Measurements from ENCODE around the gene FGF16. TPM values are rescaled to one million over a fixed set of nuclear protein-coding genes. Genes with fewer than 3 reads are reported as not detected.
"Not testable (repeated sequence)": the region's sequence is repeated elsewhere in the genome, so short reads cannot be mapped to it uniquely, and the experiment has no call there.

The FGF16 gene
- total RNA-seq, 1 donor from 2014 or later, result not detected

GRCh38 chrX:77450996-77451395, 3.8 kb downstream of the FGF16 start:
- intact Hi-C loops (cut with micrococcal nuclease), result no loop called here
- no peak for TF ChIP-seq CTCF (IDR thresholded peaks at IDR 0.05)

GRCh38 chrX:77453190-77453589, 6.0 kb downstream of the FGF16 start:
- ChIA-PET POLR2A (no interaction called here), CTCF (no interaction called here)
- no peak for TF ChIP-seq CTCF (IDR thresholded peaks at IDR 0.05)
- intact Hi-C loops (cut with micrococcal nuclease), result no loop called here
- peaks cover 4% of the 10 kb centered on the region for H3K27me3 Mint-ChIP-seq
- no peak overlapping the region for H3K27ac Mint-ChIP-seq
- H3K4me3 Mint-ChIP-seq, result no peak overlapping the region
- no peak for DNase-seq
- no peaks in the 10 kb centered on the region for H3K9me3 Mint-ChIP-seq
- H3K4me1 Mint-ChIP-seq, result peaks cover 3% of the 10 kb centered on the region
- no peak for ATAC-seq (ENCODE audit: low read depth)
- no peaks in the 10 kb centered on the region for H3K36me3 Mint-ChIP-seq (ENCODE audit: low read depth)

More at GRCh38 chrX:77450996-77451395, 3.8 kb downstream of the FGF16 start:
- CTCF ChIA-PET, result no interaction called here
- DNase-seq (no peak), ATAC-seq (ENCODE audit: low read depth) (no peak)
- Mint-ChIP-seq H3K9me3 (no peaks in the 10 kb centered on the region), H3K4me3 (no peak overlapping the region), H3K4me1 (peaks cover 15% of the 10 kb centered on the region), H3K36me3 (ENCODE audit: low read depth) (no peaks in the 10 kb centered on the region), H3K27me3 (peaks cover 6% of the 10 kb centered on the region), H3K27ac (no peak overlapping the region)
- POLR2A ChIA-PET, result no interaction called here

GRCh38 chrX:77455437-77455836, 8.2 kb downstream of the FGF16 start:
- ChIA-PET POLR2A (no interaction called here), CTCF (no interaction called here)
- ATAC-seq (ENCODE audit: low read depth), result no peak
- no peaks in the 10 kb centered on the region for H3K4me1 Mint-ChIP-seq
- no peak for TF ChIP-seq CTCF (IDR thresholded peaks at IDR 0.05)
- no peak for DNase-seq
- H3K27me3 Mint-ChIP-seq, result no peaks in the 10 kb centered on the region
- intact Hi-C loops (cut with micrococcal nuclease), result no loop called here
- H3K4me3 Mint-ChIP-seq, result no peak overlapping the region
- H3K36me3 Mint-ChIP-seq (ENCODE audit: low read depth), result no peaks in the 10 kb centered on the region
- no peaks in the 10 kb centered on the region for H3K9me3 Mint-ChIP-seq
- no peak overlapping the region for H3K27ac Mint-ChIP-seq

GRCh38 chrX:77484045-77484444, 36.9 kb downstream of the FGF16 start:
- no peaks in the 10 kb centered on the region for H3K36me3 Mint-ChIP-seq (ENCODE audit: low read depth)
- H3K27ac Mint-ChIP-seq, result no peak overlapping the region
- intact Hi-C loops (cut with micrococcal nuclease), result no loop called here
- no peaks in the 10 kb centered on the region for H3K27me3 Mint-ChIP-seq
- DNase-seq (no peak), ATAC-seq (ENCODE audit: low read depth) (no peak)
- no peak overlapping the region for H3K4me3 Mint-ChIP-seq
- CTCF ChIA-PET, result interaction anchor here (0.6 kb wide), 1 partner anchor 421 kb away, joined by 4 read pairs; no protein-coding TSS in a partner anchor
- POLR2A ChIA-PET, result no interaction called here
- no peak for TF ChIP-seq CTCF (IDR thresholded peaks at IDR 0.05)
- H3K4me1 Mint-ChIP-seq, result no peaks in the 10 kb centered on the region
- peaks cover 20% of the 10 kb centered on the region for H3K9me3 Mint-ChIP-seq

- no peak for TF ChIP-seq CTCF (IDR thresholded peaks at IDR 0.05)
- peaks cover 5% of the 10 kb centered on the region for H3K27me3 Mint-ChIP-seq
- no peaks in the 10 kb centered on the region for H3K4me1 Mint-ChIP-seq
- intact Hi-C loops (cut with micrococcal nuclease), result no loop called here
- ATAC-seq (ENCODE audit: low read depth) (no peak), DNase-seq (no peak)
- ChIA-PET CTCF (no interaction called here), POLR2A (no interaction called here)
- H3K27ac Mint-ChIP-seq, result no peak overlapping the region
- H3K36me3 Mint-ChIP-seq (ENCODE audit: low read depth), result no peaks in the 10 kb centered on the region
- no peak overlapping the region for H3K4me3 Mint-ChIP-seq
- no peaks in the 10 kb centered on the region for H3K9me3 Mint-ChIP-seq
Measured at GRCh38 chrX:77493677-77494553, 46.7 kb downstream of the FGF16 start.

- CTCF ChIA-PET; H3K27me3 Mint-ChIP-seq; H3K36me3 Mint-ChIP-seq (ENCODE audit: low read depth); H3K9me3 Mint-ChIP-seq; H3K4me3 Mint-ChIP-seq; DNase-seq; ATAC-seq (ENCODE audit: low read depth); intact Hi-C loops (cut with micrococcal nuclease); H3K4me1 Mint-ChIP-seq; POLR2A ChIA-PET; H3K27ac Mint-ChIP-seq: not testable (repeated sequence)
Measured at GRCh38 chrX:77500164-77500563, 53.0 kb downstream of the FGF16 start.

All from activated B cell treated with CpG ODN at 0.5 μM for 24 hours (primary cell).